Fibroblast of lung (primary cell): Measurements from ENCODE around the gene PDE4B.

Experiments used
- CTCF ChIP-seq, 2 donors: IDR thresholded peaks in 1 of 2; conservative IDR thresholded peaks in 1 of 2; 1 replicate in 1 of 2; 2 replicates in 1 of 2; pipeline ENCODE4 v1.5.1; 2011 to 2012; ENCODE audit warnings: low read length in 2 of 2, control low read depth in 1 of 2, inconsistent platforms in 1 of 2, low read depth in 1 of 2, mild to moderate bottlenecking in 1 of 2
- EZH2 ChIP-seq: IDR thresholded peaks from 2 replicates; pipeline ENCODE4 v1.5.1; 2012; ENCODE audit warnings: low read length, control low read depth, mild to moderate bottlenecking; ENCODE audit errors: missing control alignments

GRCh38 chr1:66416295-66416694 is 623.6 kb downstream of the PDE4B start:
- no peak for TF ChIP-seq CTCF (conservative IDR thresholded peaks at IDR 0.05 in 1 of 2, IDR thresholded peaks at IDR 0.05 in 1 of 2; ENCODE audit: low read depth in 1 of 2, low read length in 2 of 2)
- TF ChIP-seq EZH2, result no peak
